Measurements from ENCODE around the gene FCER2.
"Not testable (repeated sequence)": the region's sequence is repeated elsewhere in the genome, so short reads cannot be mapped to it uniquely, and the experiment has no call there.

Gene FCER2

GRCh38 chr19:7645163-7645562, 56.8 kb downstream of the FCER2 start:
- no peak for FAIRE-seq

DNA sequence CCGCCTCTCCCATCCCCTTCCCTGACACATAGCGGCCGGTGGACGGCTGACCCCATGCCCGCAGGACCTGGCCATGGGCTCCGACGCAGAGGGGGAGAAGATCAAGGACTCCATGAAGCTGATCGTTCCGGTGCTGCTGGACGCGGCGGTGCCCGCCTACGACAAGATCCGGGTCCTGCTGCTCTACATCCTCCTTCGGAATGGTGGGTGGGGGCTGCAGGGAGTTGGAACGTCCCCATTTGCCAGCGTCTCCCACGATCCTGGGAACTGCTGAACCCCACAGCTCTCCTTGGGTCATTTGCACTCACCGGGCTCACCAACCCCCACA, 57.4 kb downstream of the FCER2 start:
- no peak for FAIRE-seq

GRCh38 chr19:7643629-7644549, 58.0 kb downstream of the FCER2 start:
- not testable (repeated sequence) for FAIRE-seq

DNA sequence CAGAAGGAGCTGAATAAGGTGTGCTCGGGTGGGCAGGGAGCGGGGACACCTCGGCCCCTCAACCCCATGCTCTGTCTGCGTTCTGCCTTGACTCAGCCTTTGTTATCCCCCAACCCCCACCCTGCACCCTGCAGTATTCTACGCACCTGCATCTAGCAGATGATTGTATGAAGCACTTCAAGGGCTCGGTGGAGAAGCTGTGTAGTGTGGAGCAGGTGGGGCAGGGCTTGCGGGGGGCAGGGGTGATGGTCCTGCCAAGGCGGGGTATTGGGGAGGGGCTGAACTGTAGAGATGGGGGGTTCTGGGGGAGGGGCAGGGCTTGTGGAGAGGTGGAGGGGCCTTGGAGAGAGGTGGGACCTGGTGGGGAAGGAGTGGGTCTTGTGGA, 58.9 kb downstream of the FCER2 start:
- no peak for FAIRE-seq

GRCh38 chr19:7642295-7643030, 59.5 kb downstream of the FCER2 start:
- FAIRE-seq: no peak

DNA sequence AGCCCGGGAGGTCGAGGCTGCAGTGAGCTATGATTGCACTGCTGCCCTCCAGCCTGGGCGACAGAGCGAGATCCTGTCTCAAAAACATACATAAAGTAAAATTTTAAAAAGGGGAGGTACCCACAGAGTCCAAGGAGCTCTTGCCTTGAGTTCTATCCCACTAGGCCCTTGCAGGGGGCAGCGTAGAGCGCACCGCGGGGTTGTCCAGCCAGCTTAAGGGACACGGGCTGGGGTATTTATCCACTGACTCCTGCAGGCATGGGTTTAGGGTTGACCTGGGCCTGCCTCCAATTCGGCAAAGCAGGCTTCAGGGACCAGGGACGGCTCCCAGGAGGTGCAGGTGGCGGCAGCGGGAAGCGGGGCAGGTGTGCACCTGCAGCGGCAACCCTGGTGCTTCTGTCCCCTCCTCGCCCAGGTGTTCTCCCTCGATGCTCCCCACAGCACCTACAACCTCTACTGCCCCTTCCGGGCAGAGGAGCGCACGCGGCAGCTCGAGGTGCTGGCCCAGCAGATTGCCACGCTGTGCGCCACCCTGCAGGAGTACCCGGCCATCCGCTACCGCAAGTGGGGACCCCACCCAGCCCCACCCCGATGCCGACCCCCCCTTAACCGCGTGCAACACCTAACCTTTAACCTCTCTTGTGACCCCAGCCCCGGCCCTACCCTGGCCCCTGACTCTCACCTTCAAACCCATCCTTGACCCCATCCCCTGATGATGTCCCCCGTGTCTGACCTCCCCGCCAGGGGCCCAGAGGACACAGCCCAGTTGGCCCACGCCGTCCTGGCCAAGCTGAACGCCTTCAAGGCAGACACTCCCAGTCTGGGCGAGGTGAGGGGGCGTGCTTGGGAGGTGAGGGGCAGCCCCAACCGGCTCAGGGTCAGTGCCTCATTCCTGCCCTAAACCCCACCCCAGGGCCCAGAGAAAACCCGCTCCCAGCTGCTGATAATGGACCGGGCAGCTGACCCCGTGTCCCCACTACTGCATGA, 60.3 kb downstream of the FCER2 start:
- FAIRE-seq: no peak

GRCh38 chr19:7640803-7641202, 61.1 kb downstream of the FCER2 start:
- no peak for FAIRE-seq

GRCh38 chr19:7639863-7640348, 62.0 kb downstream of the FCER2 start:
- FAIRE-seq: no peak

DNA sequence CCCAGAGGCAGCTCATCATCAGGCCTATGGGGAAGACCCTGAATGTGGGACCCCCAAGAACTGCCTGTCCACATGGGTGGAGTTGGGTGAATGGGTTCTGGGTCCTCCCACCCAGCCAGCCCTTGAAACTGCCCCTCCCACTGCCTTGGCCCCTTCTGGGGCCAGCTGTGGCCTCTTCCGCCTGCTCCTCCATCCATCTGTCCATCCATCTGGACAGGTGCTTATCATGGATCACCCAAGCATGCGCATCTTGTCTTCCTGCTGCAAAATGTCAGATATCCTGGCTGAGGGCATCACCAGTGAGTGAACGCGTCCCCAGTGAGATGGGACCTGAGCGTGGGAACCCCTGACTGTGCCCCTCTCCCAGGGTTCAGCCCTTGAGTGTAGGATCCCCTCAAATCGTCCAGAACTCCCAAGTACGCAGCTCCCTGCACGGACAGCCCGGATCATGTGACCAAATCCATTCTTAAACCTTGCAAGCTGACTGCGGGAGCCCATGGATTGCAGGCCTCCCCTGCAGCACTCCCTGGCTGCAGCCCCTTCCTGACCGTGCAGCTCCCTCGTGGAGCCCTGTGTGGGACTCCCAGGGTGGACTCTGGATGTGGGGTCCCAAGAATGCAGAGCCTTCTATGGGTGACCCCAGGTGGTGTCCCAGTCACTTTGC, 63.0 kb downstream of the FCER2 start:
- no peak for FAIRE-seq
